ENCODE results near the gene KHDC4.

The KHDC4 gene

GRCh38 chr1:155873860-155874259, 60.4 kb downstream of the KHDC4 start:
- TF ChIP-seq CREB5 (CRISPR knock-in tag; IDR thresholded peaks at IDR 0.05; ENCODE audit: low read depth) (no peak), ARNTL (CRISPR knock-in tag; IDR thresholded peaks at IDR 0.05; ENCODE audit: borderline replicate concordance, low read depth) (no peak), ZFP3 (CRISPR knock-in tag; IDR thresholded peaks at IDR 0.05) (no peak), PATZ1 (CRISPR knock-in tag; IDR thresholded peaks at IDR 0.05; ENCODE audit: borderline replicate concordance) (no peak), POU6F1 (CRISPR knock-in tag; IDR thresholded peaks at IDR 0.05; ENCODE audit: borderline replicate concordance, low read depth) (no peak), PPARA (CRISPR knock-in tag; IDR thresholded peaks at IDR 0.05; ENCODE audit: borderline replicate concordance) (no peak), ISL1 (CRISPR knock-in tag; IDR thresholded peaks at IDR 0.05) (no peak)

GRCh38 chr1:155872527-155872926, 61.7 kb downstream of the KHDC4 start:
- no peak for ATAC-seq
- TF ChIP-seq ZNF8 (CRISPR knock-in tag; IDR thresholded peaks at IDR 0.05) (no peak), ZNF70 (CRISPR knock-in tag; IDR thresholded peaks at IDR 0.05) (no peak), CSDC2 (CRISPR knock-in tag; IDR thresholded peaks at IDR 0.05) (no peak), GLIS3 (CRISPR knock-in tag; IDR thresholded peaks at IDR 0.05) (no peak), TSHZ2 (CRISPR knock-in tag; IDR thresholded peaks at IDR 0.05) (no peak), RARB (CRISPR knock-in tag; IDR thresholded peaks at IDR 0.05) (no peak), CREB5 (CRISPR knock-in tag; IDR thresholded peaks at IDR 0.05; ENCODE audit: low read depth) (no peak), ESRRG (CRISPR knock-in tag; IDR thresholded peaks at IDR 0.05) (no peak)

More at GRCh38 chr1:155873860-155874259, 60.4 kb downstream of the KHDC4 start:
- peak; percentile 69 for ATAC-seq

GRCh38 chr1:155871390-155871789, 62.8 kb downstream of the KHDC4 start:
- ATAC-seq = peak; percentile 57
- TF ChIP-seq ZFP3 (CRISPR knock-in tag; IDR thresholded peaks at IDR 0.05) (no peak), CSRNP3 (CRISPR knock-in tag; IDR thresholded peaks at IDR 0.05) (no peak), RARB (CRISPR knock-in tag; IDR thresholded peaks at IDR 0.05) (no peak), CREB5 (CRISPR knock-in tag; IDR thresholded peaks at IDR 0.05; ENCODE audit: low read depth) (no peak), ZC3H10 (CRISPR knock-in tag; IDR thresholded peaks at IDR 0.05) (no peak), ISL1 (CRISPR knock-in tag; IDR thresholded peaks at IDR 0.05) (no peak)

Measured in SK-N-SH treated with all-trans-retinoic acid at 6 μM for 48 hours (cell line).